K562 (cell line): ENCODE data around the gene RBM20. TPM values are rescaled to one million over a fixed set of nuclear protein-coding genes. Genes with fewer than 3 reads are reported as not detected.

Experiments used
- ATAC-seq: fragments of 200-7000 bp; cut with Tn5 transposase; 3 replicates; pipeline ENCODE4 v1.9.1; 2020; ENCODE audit warnings: moderate library complexity
- BruUV-seq: library from RNA; stranded (reverse); fragments of 400-500 nt; replicated peaks from 2 replicates; lab custom pipeline; 2021; lab: Mats Ljungman, UMichigan
- CTCF ChIA-PET: fragments of 300-600 bp; formaldehyde crosslinking; extraction: SDS; loops from one replicate; lab custom pipeline; 2021; ENCODE audit warnings: low intra/inter-chr PET ratio; lab: Yijun Ruan, JAX
- POLR2A ChIA-PET: fragments of 300-600, 350-650 bp; sonication (Branson Sonifier 250); formaldehyde crosslinking; extraction: SDS; loops from one replicate; lab custom pipeline; 2021; ENCODE audit warnings: antibody characterized with exemption, inconsistent platforms; lab: Yijun Ruan, JAX
- DNase-seq, 4 experiments: peaks; one replicate each; pipeline versions ENCODE4 v3.0.0 to v3.0.0-alpha.2; 2011 to 2018; ENCODE audit warnings: low spot score in 3 of 4, mixed read lengths in 3 of 4; ENCODE audit errors: extremely low read depth in 1 of 4
- FAIRE-seq: peaks from 2 replicates; lab custom pipeline; 2011; peaks lifted over from hg19 to GRCh38; lab: Jason Lieb, UNC
- H2AFZ ChIP-seq: 2 replicates; pipeline ENCODE4 v1.6.0; 2011; ENCODE audit warnings: low read depth, low read length, control low read depth, inconsistent platforms
- H3K27ac ChIP-seq: fragments of 200-600 bp; 3 replicates; pipeline ENCODE4 v1.8.0; 2011; ENCODE audit warnings: low read depth, mild to moderate bottlenecking, control low read depth, inconsistent platforms, low read length, moderate library complexity, mixed read lengths; ENCODE audit errors: extremely low read depth
- H3K27me3 ChIP-seq, 2 experiments: fragments of 300-600 bp in 1 of 2; 2 replicates in 1 of 2; 3 replicates in 1 of 2; pipeline versions ENCODE4 v1.6.0 to v1.8.0; 2011; ENCODE audit warnings: inconsistent platforms in 2 of 2, low read length in 2 of 2, mild to moderate bottlenecking in 1 of 2, mixed read lengths in 1 of 2, moderate library complexity in 1 of 2; ENCODE audit not compliant: control insufficient read depth in 2 of 2, insufficient read depth in 2 of 2
- H3K36me3 ChIP-seq: fragments of 300-600 bp; 3 replicates; pipeline ENCODE4 v1.8.0; 2011; ENCODE audit warnings: mild to moderate bottlenecking, low read length, inconsistent platforms; ENCODE audit not compliant: control insufficient read depth, insufficient read depth
- H3K4me1 ChIP-seq, 2 experiments: fragments of 200-600 bp in 1 of 2; replicated peaks in 1 of 2; 2 replicates in 1 of 2; 3 replicates in 1 of 2; pipeline versions ENCODE4 v1.5.1 to v1.8.0; 2011; ENCODE audit warnings: inconsistent platforms in 2 of 2, low read length in 2 of 2, mild to moderate bottlenecking in 1 of 2, mixed read lengths in 1 of 2, moderate library complexity in 1 of 2; ENCODE audit not compliant: control insufficient read depth in 2 of 2, insufficient read depth in 2 of 2
- H3K4me2 ChIP-seq: 2 replicates; pipeline ENCODE4 v1.6.1; 2011; ENCODE audit warnings: low read length, control low read depth, inconsistent platforms, mixed read lengths; ENCODE audit not compliant: insufficient read depth
- H3K4me3 ChIP-seq: fragments of 200-600 bp; sonication (generic), shearing (Covaris generic); 2 replicates; pipeline ENCODE4 v1.5.1; 2016; ENCODE audit warnings: control low read depth, inconsistent platforms
- H3K79me2 ChIP-seq: fragments of 200-600 bp; 3 replicates; pipeline ENCODE4 v1.8.0; 2011; ENCODE audit warnings: low read length, inconsistent platforms; ENCODE audit not compliant: control insufficient read depth, insufficient read depth
- H3K9ac ChIP-seq, 2 experiments: 2 replicates each; pipeline versions ENCODE4 v1.6.0 to v1.6.1; 2011; ENCODE audit warnings: low read depth in 2 of 2, low read length in 2 of 2, control low read depth in 1 of 2, inconsistent platforms in 1 of 2, mild to moderate bottlenecking in 1 of 2, mixed read lengths in 1 of 2; ENCODE audit not compliant: insufficient read depth in 1 of 2
- H3K9me1 ChIP-seq: one replicate; pipeline ENCODE4 v1.6.0; 2011; ENCODE audit warnings: inconsistent platforms, mild to moderate bottlenecking, low read length, moderate library complexity; ENCODE audit not compliant: control insufficient read depth, insufficient read depth
- H3K9me3 ChIP-seq: replicated peaks from 2 replicates; pipeline ENCODE4 v1.5.1; 2011; ENCODE audit warnings: low read depth, low read length, inconsistent platforms; ENCODE audit not compliant: control insufficient read depth, insufficient read depth
- H4K20me1 ChIP-seq: replicated peaks from 2 replicates; pipeline ENCODE4 v1.6.1; 2011; ENCODE audit warnings: low read length, inconsistent platforms, mixed read lengths; ENCODE audit not compliant: control insufficient read depth, insufficient read depth
- BRD9 ChIP-seq: fragments of 450-650 bp; IDR thresholded peaks from 2 replicates; pipeline ENCODE4 v1.6.1; 2018; ENCODE audit warnings: low read depth; ENCODE audit not compliant: partially characterized antibody
- CREM ChIP-seq: IDR thresholded peaks from 2 replicates; pipeline ENCODE4 v1.6.1; 2014; ENCODE audit warnings: antibody characterized with exemption, low read depth
- ETS2 ChIP-seq: IDR thresholded peaks from 2 replicates; pipeline ENCODE4 v1.6.1; 2016; ENCODE audit warnings: borderline replicate concordance, missing genetic modification characterization, mild to moderate bottlenecking, moderate library complexity, missing compliant biosample characterization; ENCODE audit not compliant: poor library complexity, severe bottlenecking
- KDM2B ChIP-seq: fragments of 250-450 bp; sonication (Bioruptor Pico); IDR thresholded peaks from 2 replicates; pipeline ENCODE4 v1.8.0; 2021; ENCODE audit warnings: mild to moderate bottlenecking, moderate library complexity
- NFE2L1 ChIP-seq: fragments of 450-650 bp; IDR thresholded peaks from 2 replicates; pipeline ENCODE4 v1.6.1; 2016; ENCODE audit warnings: missing genetic modification characterization, low read depth, mild to moderate bottlenecking, missing compliant biosample characterization, moderate library complexity, borderline replicate concordance
- NFRKB ChIP-seq: fragments of 450-650 bp; IDR thresholded peaks from 2 replicates; pipeline ENCODE4 v1.6.1; 2016; ENCODE audit warnings: low read depth
- SMARCB1 ChIP-seq: IDR thresholded peaks from 2 replicates; pipeline ENCODE4 v1.6.1; 2011; ENCODE audit warnings: improper control_type of control experiment, low read depth; ENCODE audit not compliant: insufficient read length
- SNRNP70 ChIP-seq: fragments of 200-400 bp; formaldehyde crosslinking; optimal IDR thresholded peaks from 2 replicates; pipeline ENCODE3; 2017; ENCODE audit warnings: low read depth, low read length
- STAG1 ChIP-seq: sonication (generic); formaldehyde crosslinking; IDR thresholded peaks from 2 replicates; pipeline ENCODE4 v1.5.0; 2020; ENCODE audit warnings: missing genetic modification reagents, borderline replicate concordance
- TGIF2 ChIP-seq: sonication (generic); formaldehyde crosslinking; IDR thresholded peaks from 2 replicates; pipeline ENCODE4 v1.8.1; 2022; ENCODE audit warnings: mild to moderate bottlenecking, missing genetic modification reagents, moderate library complexity
- ZEB2 ChIP-seq: fragments of 450-650 bp; IDR thresholded peaks from 2 replicates; pipeline ENCODE4 v1.6.1; 2016
- ZNF146 ChIP-seq: IDR thresholded peaks from one replicate; pipeline ENCODE4 v1.6.1; 2018; ENCODE audit warnings: missing compliant biosample characterization; ENCODE audit not compliant: unreplicated experiment
- WGBS: fragments of 100-300 bp; shearing (Covaris generic); methylation state at CpG from one replicate; pipeline ENCODE4 v1.1.6; 2016; ENCODE audit warnings: low coverage, mixed read lengths; ENCODE audit not compliant: insufficient coverage; ENCODE audit errors: missing lambda C conversion rate; 5-methylcytosine and 5-hydroxymethylcytosine counted together
- in situ Hi-C: fragments of 300-500 bp; cut with MboI; formaldehyde crosslinking; loops from 4 replicates; pipeline ENCODE4 v1.15.0; 2018; ENCODE audit warnings: inconsistent platforms, mixed read lengths
- intact Hi-C: fragments of 100-400 bp; cut with micrococcal nuclease; formaldehyde crosslinking; loops from 2 replicates; pipeline ENCODE4 v1.14.2; 2022
- polyA plus RNA-seq, 8 experiments: library from polyadenylated mRNA; depleted of rRNA in 4 of 8; stranded (reverse) in 5 of 8; unstranded in 3 of 8; fragments of >200 nt; fragmentation: Nextera tagmentation in 2 of 8; fragmentation: Illumina TruSeq in 1 of 8; extraction: Ambion mirVana in 2 of 8; extraction: Trizol in 1 of 8; gene quantifications; 2 replicates each; pipeline versions ENCODE4 v1.2.1 to v1.2.3, GENCODE V29; 2011 to 2014; ENCODE audit warnings: inconsistent platforms in 1 of 8, missing spikeins in 1 of 8
- total RNA-seq, 7 experiments: library from RNA; depleted of rRNA in 6 of 7; stranded (reverse); fragments of >200 nt in 6 of 7; fragmentation: Illumina TruSeq in 2 of 7; extraction: Trizol in 2 of 7; gene quantifications; 2 replicates each; pipeline versions ENCODE4 v1.2.1 to v1.2.3, GENCODE V29; 2011 to 2021; ENCODE audit warnings: low replicate concordance in 1 of 7
- TF ChIP-seq, protein P1 (sequence below): fragments of 450-650 bp; formaldehyde crosslinking; IDR thresholded peaks from 2 replicates; pipeline ENCODE4 v1.4.0; 2020; ENCODE audit warnings: mild to moderate bottlenecking, mixed read lengths
- TF ChIP-seq, protein P2 (sequence below): sonication (generic); formaldehyde crosslinking; IDR thresholded peaks from 2 replicates; pipeline ENCODE4 v1.8.0; 2023; ENCODE audit warnings: missing genetic modification reagents, mild to moderate bottlenecking, borderline replicate concordance

Gene RBM20
- total and polyA plus RNA-seq, 9 of the 15 experiments (the other 6 are each of a cell fraction or from before 2014, with no cell fraction given) = 0.63 to 5.7 (median 3.2) TPM

DNA sequence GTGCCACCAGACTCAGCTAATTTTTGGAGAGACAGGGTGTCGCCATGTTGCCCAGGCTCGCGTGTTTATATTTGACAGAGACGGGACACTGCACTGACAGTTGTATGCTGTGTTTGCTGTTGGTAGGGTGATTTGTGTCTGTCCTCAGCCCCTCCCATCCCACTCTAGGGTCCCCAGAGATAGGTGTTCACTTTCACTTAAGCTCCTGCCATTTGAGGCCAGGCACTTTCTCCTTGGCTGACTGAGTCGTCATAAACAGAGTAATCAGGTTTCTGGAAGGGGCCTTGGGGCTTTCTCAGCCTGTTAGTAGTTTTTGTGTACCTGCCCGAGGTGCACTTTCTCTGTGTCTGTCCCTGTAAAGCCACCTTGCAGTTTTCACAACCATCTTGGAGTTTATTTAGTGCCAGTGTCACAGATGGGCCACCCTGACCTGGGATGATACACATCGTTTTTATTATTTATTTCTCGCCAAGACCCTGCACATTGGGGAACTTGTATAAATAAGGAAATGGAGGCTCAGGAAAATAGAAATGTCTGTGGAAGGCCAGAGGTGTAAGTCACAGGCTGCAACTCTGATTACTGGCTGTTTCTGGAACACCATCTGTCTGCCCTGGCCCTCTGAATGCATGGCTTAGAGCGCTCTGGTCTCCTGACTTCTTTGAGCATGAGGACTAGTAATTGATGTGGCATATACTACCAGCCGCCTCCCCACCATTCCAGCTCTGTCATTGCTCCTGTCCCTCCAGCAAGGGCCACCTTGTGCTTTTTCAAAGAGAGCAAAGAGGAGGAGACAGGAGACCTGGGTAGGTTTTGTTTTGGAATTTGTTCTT, 145.7 kb downstream of the RBM20 start:
- Histone ChIP-seq H4K20me1 (no peaks in the 10 kb centered on the region), H3K27me3 (no peaks in the 10 kb centered on the region), H3K79me2 (no peaks in the 10 kb centered on the region), H3K4me1 (peaks cover 8 to 14% of the 10 kb centered on the region in 2 experiments; a peak in 4 of 5 replicates), H2AFZ (no peak overlapping the region), H3K27ac (no peak overlapping the region), H3K9ac (no peak overlapping the region), H3K4me3 (no peak overlapping the region), H3K36me3 (peaks cover 19% of the 10 kb centered on the region; the same call in 2 of the 3 replicates), H3K9me1 (no peaks in the 10 kb centered on the region), H3K4me2 (no peak overlapping the region), H3K9me3 (no peaks in the 10 kb centered on the region)
- ChIA-PET CTCF (no interaction called here), POLR2A (no interaction called here)
- FAIRE-seq (no peak), ATAC-seq (no peak), DNase-seq (no peak)
- intact Hi-C loops = no loop called here
- in situ Hi-C loops = no loop called here
- 68% methylated on average over 5 of the region's 10 CpGs for WGBS
- BruUV-seq = no TSS peak
- no peak for TF ChIP-seq BRD9
- TF ChIP-seq, protein P1, sequence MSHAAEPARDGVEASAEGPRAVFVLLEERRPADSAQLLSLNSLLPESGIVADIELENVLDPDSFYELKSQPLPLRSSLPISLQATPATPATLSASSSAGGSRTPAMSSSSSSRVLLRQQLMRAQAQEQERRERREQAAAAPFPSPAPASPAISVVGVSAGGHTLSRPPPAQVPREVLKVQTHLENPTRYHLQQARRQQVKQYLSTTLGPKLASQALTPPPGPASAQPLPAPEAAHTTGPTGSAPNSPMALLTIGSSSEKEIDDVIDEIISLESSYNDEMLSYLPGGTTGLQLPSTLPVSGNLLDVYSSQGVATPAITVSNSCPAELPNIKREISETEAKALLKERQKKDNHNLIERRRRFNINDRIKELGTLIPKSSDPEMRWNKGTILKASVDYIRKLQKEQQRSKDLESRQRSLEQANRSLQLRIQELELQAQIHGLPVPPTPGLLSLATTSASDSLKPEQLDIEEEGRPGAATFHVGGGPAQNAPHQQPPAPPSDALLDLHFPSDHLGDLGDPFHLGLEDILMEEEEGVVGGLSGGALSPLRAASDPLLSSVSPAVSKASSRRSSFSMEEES (CRISPR knock-in tag) = no peak
- TF ChIP-seq TGIF2 (CRISPR knock-in tag) = no peak
- no peak for TF ChIP-seq ZNF146 (CRISPR knock-in tag)
- TF ChIP-seq CREM = no peak
- no peak for TF ChIP-seq SNRNP70
- no peak for TF ChIP-seq SMARCB1
- TF ChIP-seq ETS2 = no peak
- TF ChIP-seq KDM2B (CRISPR knock-in tag) = no peak
- no peak for TF ChIP-seq ZEB2
- no peak for TF ChIP-seq NFRKB
- TF ChIP-seq, protein P2, sequence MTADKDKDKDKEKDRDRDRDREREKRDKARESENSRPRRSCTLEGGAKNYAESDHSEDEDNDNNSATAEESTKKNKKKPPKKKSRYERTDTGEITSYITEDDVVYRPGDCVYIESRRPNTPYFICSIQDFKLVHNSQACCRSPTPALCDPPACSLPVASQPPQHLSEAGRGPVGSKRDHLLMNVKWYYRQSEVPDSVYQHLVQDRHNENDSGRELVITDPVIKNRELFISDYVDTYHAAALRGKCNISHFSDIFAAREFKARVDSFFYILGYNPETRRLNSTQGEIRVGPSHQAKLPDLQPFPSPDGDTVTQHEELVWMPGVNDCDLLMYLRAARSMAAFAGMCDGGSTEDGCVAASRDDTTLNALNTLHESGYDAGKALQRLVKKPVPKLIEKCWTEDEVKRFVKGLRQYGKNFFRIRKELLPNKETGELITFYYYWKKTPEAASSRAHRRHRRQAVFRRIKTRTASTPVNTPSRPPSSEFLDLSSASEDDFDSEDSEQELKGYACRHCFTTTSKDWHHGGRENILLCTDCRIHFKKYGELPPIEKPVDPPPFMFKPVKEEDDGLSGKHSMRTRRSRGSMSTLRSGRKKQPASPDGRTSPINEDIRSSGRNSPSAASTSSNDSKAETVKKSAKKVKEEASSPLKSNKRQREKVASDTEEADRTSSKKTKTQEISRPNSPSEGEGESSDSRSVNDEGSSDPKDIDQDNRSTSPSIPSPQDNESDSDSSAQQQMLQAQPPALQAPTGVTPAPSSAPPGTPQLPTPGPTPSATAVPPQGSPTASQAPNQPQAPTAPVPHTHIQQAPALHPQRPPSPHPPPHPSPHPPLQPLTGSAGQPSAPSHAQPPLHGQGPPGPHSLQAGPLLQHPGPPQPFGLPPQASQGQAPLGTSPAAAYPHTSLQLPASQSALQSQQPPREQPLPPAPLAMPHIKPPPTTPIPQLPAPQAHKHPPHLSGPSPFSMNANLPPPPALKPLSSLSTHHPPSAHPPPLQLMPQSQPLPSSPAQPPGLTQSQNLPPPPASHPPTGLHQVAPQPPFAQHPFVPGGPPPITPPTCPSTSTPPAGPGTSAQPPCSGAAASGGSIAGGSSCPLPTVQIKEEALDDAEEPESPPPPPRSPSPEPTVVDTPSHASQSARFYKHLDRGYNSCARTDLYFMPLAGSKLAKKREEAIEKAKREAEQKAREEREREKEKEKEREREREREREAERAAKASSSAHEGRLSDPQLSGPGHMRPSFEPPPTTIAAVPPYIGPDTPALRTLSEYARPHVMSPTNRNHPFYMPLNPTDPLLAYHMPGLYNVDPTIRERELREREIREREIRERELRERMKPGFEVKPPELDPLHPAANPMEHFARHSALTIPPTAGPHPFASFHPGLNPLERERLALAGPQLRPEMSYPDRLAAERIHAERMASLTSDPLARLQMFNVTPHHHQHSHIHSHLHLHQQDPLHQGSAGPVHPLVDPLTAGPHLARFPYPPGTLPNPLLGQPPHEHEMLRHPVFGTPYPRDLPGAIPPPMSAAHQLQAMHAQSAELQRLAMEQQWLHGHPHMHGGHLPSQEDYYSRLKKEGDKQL (CRISPR knock-in tag) = no peak
- TF ChIP-seq STAG1 (CRISPR knock-in tag) = no peak
- no peak for TF ChIP-seq NFE2L1 (tag)
